Uterus (tissue), 2 donors: ENCODE data around the gene NUDT10.

Experiments
- POLR2A ChIP-seq, 2 donors: fragments of 450-650 bp; IDR thresholded peaks; one replicate each; pipeline ENCODE4 v1.6.1; 2016; ENCODE audit warnings: antibody characterized with exemption in 2 of 2, mild to moderate bottlenecking in 1 of 2, moderate library complexity in 1 of 2
- TF ChIP-seq, protein P1 (sequence below), 4 experiments: fragments of 200-600 bp in 2 of 4; fragments of 450-650 bp in 2 of 4; sonication (generic) in 2 of 4; IDR thresholded peaks; one replicate each; pipeline ENCODE4 v1.5.1; 2016 to 2019; ENCODE audit warnings: antibody characterized with exemption in 4 of 4, mild to moderate bottlenecking in 2 of 4, moderate library complexity in 1 of 4

DNA sequence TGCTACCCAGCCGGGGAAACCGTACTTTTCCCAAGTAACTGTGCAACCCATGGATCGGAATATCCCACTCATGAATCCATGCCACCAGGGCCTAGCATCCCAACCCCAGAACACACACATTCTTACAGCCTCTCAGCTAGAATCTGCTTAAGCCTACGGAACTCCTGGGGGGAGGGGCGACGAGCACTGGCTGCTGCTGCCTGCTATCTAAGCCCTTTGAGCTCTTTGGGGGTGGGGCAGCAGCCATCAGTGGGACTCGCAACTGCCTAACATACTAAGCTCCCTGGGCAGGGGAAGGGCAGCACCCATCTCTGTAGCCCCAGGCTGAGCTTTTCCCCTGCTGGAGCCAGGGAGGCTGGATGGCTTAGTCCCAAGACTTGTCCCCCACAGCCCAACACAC lies 28.6 kb downstream of the NUDT10 start:
- TF ChIP-seq, protein P1, sequence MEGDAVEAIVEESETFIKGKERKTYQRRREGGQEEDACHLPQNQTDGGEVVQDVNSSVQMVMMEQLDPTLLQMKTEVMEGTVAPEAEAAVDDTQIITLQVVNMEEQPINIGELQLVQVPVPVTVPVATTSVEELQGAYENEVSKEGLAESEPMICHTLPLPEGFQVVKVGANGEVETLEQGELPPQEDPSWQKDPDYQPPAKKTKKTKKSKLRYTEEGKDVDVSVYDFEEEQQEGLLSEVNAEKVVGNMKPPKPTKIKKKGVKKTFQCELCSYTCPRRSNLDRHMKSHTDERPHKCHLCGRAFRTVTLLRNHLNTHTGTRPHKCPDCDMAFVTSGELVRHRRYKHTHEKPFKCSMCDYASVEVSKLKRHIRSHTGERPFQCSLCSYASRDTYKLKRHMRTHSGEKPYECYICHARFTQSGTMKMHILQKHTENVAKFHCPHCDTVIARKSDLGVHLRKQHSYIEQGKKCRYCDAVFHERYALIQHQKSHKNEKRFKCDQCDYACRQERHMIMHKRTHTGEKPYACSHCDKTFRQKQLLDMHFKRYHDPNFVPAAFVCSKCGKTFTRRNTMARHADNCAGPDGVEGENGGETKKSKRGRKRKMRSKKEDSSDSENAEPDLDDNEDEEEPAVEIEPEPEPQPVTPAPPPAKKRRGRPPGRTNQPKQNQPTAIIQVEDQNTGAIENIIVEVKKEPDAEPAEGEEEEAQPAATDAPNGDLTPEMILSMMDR (IDR thresholded peaks at IDR 0.05), result no peak
- TF ChIP-seq POLR2A (IDR thresholded peaks at IDR 0.05), result no peak
